DMS153 treated with DMSO at 0.1 percent for 48 hours (cell line): ENCODE results near the gene NOS1AP.

Experiments used
- DNase-seq: peaks from one replicate; lab custom pipeline; 2025; ENCODE audit not compliant: unreplicated experiment; lab: John Stamatoyannopoulos, UW

NOS1AP gene

GRCh38 chr1:162360237-162360873 is 290.9 kb downstream of the NOS1AP start:
- DNase-seq, result no peak

GRCh38 chr1:162360874-162361260 is 291.4 kb downstream of the NOS1AP start:
- no peak for DNase-seq

- no peak for DNase-seq
These were observed 291.9 kb downstream of the NOS1AP start for GRCh38 chr1:162361349-162361748.

DNA sequence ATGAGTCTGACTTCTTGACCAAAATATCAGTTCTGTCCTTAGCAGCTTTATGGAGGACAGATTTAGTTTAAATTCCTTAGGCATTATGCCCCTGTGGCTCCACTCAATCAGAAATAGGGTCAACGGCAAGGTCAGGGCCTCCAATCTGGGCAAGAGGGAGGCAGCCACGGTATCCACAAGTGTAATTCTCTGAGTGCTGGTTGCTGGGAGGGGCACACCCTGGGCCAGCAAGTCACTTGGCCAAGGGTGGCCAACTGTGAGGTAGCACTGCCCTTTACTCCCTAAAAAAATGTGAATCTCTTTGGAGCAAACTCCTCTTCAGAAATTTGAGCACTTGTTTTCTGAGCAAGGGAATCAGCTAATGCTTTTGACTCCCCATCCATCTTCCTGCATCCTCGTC is 294.3 kb downstream of the NOS1AP start:
- no peak for DNase-seq

DNA sequence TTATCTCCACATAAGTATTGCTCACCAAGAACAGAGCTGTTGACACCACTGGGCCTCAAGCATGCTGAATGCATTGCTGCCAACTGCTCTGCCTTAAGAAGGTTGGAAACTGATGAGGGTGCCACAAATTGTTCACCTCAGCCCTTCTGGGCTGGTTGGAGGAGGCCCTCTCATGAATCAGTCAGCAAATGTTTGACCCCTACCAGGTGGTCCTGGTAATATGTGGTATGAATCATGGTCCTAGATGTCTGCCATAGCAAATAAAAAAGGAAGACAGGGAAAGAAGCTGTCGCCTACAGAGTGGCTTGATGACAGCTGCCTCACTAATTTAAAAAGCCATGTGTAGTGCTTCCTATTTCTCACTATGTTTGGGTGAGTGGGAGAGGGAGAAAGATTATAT is 295.0 kb downstream of the NOS1AP start:
- no peak for DNase-seq

DNA sequence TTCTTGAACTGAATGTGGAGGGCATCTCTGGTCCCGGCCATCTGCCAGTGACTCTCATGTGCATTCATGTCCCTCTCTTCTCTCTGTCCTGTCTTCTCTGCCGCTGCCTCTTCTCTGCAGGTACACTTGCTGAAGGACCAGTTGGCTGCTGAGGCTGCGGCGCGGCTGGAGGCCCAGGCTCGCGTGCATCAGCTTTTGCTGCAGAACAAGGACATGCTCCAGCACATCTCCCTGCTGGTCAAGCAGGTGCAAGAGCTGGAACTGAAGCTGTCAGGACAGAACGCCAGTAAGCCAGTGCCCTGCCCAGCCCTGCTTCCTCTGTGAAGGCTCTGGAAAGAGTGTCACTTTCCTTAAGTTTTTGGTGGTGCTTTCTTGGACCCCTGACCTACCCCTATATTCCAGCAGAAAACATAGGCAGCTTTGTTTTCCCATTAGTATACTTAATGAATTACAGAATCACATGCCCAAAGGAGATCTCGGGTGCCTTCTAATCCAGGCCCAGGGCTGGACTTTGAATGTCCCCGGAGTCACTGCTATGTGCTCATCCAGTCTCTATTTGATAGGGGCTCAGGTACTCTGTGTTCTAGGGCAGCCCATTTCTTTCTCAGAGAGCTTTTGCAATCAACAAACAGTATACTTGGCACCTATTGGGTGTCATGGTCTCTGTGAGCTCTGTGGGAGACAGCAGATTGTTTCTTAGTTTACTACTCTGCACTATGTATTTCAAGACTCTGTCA is 296.0 kb downstream of the NOS1AP start:
- no peak for DNase-seq

GRCh38 chr1:162366149-162366548 is 296.7 kb downstream of the NOS1AP start:
- no peak for DNase-seq

DNA sequence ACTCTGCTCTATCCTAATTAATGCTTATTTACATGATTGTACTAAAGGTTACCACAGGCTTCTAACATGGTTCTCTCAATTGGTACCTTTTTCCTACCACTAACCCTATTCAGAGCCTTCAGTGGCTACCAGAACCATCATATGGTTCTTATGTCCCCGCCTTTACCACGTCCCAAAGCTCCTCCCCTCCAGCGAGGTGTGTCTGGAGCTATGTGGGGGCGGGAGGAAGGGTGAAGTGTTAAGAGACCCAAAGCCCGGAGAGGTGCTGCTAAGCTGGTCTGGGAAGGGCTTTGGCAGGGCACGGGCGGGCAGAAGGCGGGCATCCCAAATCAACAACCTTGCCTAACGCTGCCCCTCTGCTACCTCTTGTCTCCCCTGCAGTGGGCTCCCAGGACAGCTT is 297.2 kb downstream of the NOS1AP start:
- no peak for DNase-seq

GRCh38 chr1:162367073-162367472 is 297.6 kb downstream of the NOS1AP start:
- no peak for DNase-seq

- DNase-seq, result no peak
These were observed 298.3 kb downstream of the NOS1AP start for GRCh38 chr1:162367772-162368171.

DNA sequence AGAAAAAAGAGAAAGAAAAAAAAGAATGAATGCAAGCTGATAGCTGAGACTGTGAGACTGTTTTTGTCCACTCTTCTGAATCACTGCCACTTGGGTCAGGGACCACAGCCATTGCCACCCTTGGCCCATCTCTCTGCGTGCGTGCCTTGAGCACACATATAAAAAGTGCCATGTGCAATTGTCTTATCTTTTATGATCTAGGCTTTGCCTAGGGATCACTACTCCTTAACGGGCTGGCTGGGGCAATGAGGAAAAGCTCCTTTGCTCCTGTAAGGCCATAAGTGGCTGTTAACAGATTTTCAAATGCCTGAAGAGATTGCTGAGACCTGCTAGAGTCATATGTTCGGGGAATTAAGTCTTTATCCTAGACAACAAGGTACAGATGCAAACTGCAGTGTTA is 299.0 kb downstream of the NOS1AP start:
- no peak for DNase-seq

GRCh38 chr1:162369571-162369970 is 300.1 kb downstream of the NOS1AP start:
- DNase-seq, result no peak

GRCh38 chr1:162370161-162370560 is 300.7 kb downstream of the NOS1AP start:
- no peak for DNase-seq

DNA sequence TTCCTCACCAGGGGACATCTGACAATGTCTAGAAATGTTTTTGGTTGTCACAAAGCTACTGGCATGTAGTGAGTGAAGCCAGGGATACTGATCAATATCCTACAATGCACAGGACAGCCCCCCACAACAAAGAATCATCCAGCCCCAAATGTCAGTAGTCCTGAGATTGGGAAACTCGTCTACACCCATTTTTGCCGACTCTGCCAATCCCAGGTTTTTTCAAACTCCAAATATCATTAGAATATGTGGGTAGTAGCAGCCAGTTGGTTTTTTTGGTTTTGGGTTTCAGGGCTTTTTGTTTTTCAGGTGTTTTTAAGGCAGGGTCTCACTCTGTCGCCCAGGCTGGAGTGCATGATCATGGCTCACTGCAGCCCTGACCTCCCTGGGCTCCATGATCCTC is 301.2 kb downstream of the NOS1AP start:
- DNase-seq, result no peak

GRCh38 chr1:162371611-162372010 is 302.1 kb downstream of the NOS1AP start:
- no peak for DNase-seq

DNA sequence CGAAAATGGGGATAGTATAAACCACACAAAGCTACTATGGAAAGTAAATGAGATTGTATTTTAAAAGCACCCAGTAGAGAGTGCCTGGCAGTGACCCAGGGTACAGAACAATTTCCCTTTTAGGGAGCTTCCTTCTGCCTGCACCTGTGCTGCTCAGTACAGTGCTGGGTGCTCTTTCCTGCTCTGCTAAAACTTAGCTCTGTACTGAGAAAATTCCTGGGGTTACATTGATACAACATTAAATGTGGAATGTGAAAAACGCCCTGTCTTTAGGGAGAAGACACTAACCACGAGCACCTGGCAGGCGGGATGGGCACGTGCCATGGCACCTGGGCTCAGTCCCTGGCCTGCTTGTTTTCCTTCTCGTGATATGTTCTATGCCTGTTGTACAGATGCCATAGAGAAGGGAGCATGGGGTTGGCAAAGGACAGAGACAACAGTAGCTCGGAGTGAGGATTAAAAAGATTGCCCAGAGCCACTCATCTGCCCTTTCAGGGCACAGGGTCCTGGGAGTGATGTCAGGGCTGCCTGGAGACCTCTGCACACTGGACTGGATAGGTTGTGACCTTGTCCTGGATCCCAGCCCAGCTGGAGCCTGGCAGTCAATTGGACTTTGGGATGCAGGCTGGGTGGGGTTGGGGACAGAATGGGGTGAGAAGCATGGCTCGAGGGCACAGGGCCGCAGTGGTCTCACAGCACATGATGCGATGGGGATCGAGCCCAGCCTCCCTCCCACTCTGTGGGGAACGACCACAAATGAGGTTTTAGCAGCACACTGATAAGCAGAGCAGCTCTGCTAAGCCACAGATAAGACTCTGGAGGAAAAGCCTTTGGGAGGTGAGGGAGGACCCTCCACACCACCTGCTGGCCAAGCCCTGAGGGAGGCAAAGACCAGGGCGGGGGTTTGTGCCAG is 302.9 kb downstream of the NOS1AP start:
- no peak for DNase-seq

GRCh38 chr1:162373072-162373427 is 303.6 kb downstream of the NOS1AP start:
- no peak for DNase-seq

DNA sequence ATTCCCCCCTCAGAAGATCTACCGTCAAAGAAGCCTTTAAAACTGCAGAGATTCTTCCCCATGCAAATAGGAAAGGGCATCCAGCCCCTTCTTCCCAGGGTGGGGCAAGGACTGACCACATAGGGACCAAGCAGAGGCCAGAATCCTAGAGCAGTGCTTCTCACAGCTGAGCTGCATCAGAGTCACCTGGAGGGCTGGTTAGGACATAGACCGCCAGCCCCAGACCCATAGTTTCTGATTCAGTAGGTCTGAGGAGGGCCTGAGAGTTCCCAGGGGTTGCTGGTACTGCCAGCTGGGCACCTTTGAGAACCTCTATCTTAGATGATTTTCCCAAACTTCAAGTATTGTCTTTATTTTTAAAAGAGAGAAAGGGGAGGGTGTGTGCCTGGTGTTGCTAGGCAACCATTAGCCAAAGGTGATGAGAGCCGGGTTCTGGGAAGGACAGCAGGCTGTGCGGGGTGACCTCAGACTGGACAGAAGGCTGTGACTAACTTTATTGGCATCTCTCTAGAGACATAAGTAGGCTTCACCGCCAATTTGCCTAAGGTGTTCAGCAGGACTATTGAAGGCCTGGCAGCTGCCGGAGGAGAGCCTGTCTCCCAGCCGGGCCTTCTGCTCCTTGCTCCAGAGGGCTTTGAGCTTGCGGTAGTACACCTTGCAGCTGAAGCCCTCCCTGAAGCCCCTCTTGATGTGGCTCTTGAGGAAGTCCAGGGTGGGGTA is 304.2 kb downstream of the NOS1AP start:
- no peak for DNase-seq

GRCh38 chr1:162374406-162374805 is 304.9 kb downstream of the NOS1AP start:
- no peak for DNase-seq

DNA sequence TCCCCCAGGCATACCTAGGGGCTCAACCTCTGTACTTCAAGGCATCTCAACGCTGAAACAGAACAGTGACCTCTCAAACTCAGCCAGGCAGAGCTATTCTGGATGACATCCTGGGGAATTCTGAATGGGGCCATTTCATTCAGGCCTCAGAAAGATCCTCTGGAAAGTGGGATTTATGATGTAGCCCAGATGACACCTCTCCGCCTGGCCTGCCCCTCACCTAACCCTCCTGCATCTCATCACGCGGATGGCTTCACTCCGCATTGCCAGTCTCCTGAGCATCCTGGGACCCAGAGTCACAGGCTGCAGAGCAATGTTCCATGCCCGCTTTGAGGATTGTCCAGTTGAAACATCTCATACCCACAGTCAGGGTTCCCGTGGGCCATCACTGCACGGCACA is 306.0 kb downstream of the NOS1AP start:
- DNase-seq, result no peak

- no peak for DNase-seq
These were observed 307.2 kb downstream of the NOS1AP start, which contains the start of gene SPATA46 for GRCh38 chr1:162376691-162377090. TSS of gene SPATA46 (minus strand) at chr1:162376854. CDS start at chr1:162376790, 64 bp downstream.
